Testis (tissue), 2 donors: ENCODE measurements around the gene MTA1.

Experiments used
- POLR2A ChIP-seq: fragments of 450-650 bp; IDR thresholded peaks from one replicate; pipeline ENCODE4 v1.6.1; 2017; ENCODE audit warnings: antibody characterized with exemption, mild to moderate bottlenecking, moderate library complexity
- TF ChIP-seq, protein P1 (sequence below), 3 experiments: fragments of 450-650 bp in 2 of 3; fragments of 200-600 bp in 1 of 3; sonication (generic) in 1 of 3; IDR thresholded peaks; one replicate each; pipeline ENCODE4 v1.5.1; 2016 to 2019; ENCODE audit warnings: antibody characterized with exemption in 3 of 3, mild to moderate bottlenecking in 2 of 3, moderate library complexity in 1 of 3

- no peak for TF ChIP-seq POLR2A
- TF ChIP-seq, protein P1, sequence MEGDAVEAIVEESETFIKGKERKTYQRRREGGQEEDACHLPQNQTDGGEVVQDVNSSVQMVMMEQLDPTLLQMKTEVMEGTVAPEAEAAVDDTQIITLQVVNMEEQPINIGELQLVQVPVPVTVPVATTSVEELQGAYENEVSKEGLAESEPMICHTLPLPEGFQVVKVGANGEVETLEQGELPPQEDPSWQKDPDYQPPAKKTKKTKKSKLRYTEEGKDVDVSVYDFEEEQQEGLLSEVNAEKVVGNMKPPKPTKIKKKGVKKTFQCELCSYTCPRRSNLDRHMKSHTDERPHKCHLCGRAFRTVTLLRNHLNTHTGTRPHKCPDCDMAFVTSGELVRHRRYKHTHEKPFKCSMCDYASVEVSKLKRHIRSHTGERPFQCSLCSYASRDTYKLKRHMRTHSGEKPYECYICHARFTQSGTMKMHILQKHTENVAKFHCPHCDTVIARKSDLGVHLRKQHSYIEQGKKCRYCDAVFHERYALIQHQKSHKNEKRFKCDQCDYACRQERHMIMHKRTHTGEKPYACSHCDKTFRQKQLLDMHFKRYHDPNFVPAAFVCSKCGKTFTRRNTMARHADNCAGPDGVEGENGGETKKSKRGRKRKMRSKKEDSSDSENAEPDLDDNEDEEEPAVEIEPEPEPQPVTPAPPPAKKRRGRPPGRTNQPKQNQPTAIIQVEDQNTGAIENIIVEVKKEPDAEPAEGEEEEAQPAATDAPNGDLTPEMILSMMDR (IDR thresholded peaks at IDR 0.05): no peak
These were observed 10.3 kb upstream of the MTA1 start for GRCh38 chr14:105409364-105409763.
